Fibroblast of peridontal ligament (primary cell): ENCODE results near the gene KPNA6.

Source experiments
- DNase-seq: peaks from one replicate; pipeline ENCODE4 v3.0.0-alpha.2; 2010; ENCODE audit errors: extremely low read depth

The KPNA6 gene

DNA sequence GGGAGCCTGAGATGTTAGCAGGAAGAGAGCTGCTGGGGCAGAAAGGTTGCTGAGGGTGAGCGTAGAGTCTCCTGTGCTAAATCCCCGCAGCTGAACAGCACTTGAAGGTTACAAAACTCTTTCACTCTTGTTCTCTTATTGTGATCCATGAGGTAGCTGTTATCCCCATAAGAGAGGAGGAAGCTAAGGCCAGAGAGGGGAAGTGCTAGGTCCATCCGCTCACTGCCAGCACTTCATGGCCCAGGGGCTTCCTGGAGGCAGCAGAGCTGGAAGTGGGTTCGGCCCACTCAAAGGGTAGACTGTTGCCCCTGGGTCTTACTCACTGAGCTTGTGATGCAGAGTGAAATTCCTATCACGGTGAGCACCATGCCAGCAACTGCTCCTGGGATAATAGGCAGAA is 108.7 kb downstream of the KPNA6 start:
- DNase-seq: no peak

- DNase-seq: peak; percentile 37
Observed at GRCh38 chr1:32219022-32219421, 111.2 kb downstream of the KPNA6 start.

DNA sequence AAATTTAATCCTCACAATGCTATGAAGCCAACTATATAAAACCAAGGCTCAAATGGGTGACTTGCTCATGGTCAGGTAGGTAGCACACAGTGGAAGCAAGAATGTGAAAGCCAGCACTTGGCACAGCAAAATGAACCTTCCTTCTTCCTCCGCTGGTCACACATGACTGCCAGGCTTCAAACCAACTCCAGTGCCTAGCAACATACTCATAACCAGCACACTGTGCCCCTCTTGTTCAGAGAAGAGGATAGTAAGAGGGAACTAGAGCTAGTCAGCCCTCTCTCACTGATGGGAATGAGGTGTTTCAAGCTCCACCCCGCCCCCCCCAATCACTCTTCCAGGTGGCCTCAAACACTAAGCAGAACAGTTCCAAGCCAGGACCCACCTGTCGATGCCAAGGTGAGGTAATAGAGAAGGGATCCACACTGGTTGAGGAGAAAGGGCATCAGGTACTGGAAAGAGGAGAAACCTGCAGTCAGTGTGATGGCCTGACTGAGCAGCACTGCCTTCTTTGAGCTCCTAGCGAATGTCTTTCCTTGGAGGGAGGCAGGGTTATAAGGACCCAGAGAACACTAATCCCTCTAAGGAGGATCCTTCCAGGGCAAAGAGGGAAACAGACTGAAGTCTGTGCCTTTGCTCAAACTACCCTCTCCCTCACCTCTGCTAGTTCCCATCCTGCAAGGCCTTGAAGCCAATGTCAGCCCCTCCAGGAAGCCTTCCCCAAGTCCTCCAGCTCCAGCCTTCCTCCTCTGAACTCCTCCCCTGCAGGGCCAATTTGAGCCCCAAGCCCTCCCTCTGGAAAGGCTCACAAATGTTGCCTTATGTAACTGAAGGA is 113.1 kb downstream of the KPNA6 start:
- no peak for DNase-seq

GRCh38 chr1:32221581-32221979 is 113.7 kb downstream of the KPNA6 start:
- DNase-seq: no peak

- peak; percentile 91 for DNase-seq
Observed at GRCh38 chr1:32221980-32222755, 114.3 kb downstream of the KPNA6 start, which contains the start of the genes EIF3I and TMEM234. Gene EIF3I (plus strand): TSS chr1:32222407. CDS start chr1:32222442, 35 bp downstream. Gene TMEM234 (minus strand): TSS chr1:32222353. CDS start chr1:32222322, 31 bp downstream.

GRCh38 chr1:32223683-32224082 is 115.8 kb downstream of the KPNA6 start:
- DNase-seq: no peak

DNA sequence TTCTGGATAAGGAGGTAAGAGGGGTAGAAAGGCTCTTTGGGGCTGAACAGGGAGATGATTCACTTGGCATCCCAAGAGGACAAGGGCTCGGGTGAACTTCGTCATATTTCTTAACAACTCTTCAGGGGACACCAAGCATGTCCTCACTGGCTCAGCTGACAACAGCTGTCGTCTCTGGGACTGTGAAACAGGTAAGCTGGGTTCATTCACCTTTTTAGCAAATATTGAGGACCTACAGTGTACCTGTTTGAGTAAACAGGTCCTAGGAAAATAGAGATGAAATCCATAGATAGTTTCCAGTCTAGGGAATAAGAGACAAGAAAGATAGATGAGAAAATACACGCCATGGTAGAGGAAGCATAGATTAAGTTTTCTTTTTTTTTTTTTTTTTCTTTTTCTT is 116.4 kb downstream of the KPNA6 start:
- no peak for DNase-seq
